Upper lobe of left lung (tissue), 4 donors: ENCODE data around the gene DGKA.

Experiments
- POLR2AphosphoS5 ChIP-seq, 2 donors: sonication (generic); formaldehyde crosslinking; IDR thresholded peaks; one replicate each; pipeline ENCODE4 v1.5.1; 2017; ENCODE audit warnings: antibody characterized with exemption in 2 of 2
- TF ChIP-seq, protein P1 (sequence below), 6 experiments: fragments of 450-650 bp in 4 of 6; fragments of 200-600 bp in 2 of 6; sonication (generic) in 2 of 6; IDR thresholded peaks; one replicate each; pipeline ENCODE4 v1.5.1; 2016 to 2019; ENCODE audit warnings: antibody characterized with exemption in 6 of 6

DNA sequence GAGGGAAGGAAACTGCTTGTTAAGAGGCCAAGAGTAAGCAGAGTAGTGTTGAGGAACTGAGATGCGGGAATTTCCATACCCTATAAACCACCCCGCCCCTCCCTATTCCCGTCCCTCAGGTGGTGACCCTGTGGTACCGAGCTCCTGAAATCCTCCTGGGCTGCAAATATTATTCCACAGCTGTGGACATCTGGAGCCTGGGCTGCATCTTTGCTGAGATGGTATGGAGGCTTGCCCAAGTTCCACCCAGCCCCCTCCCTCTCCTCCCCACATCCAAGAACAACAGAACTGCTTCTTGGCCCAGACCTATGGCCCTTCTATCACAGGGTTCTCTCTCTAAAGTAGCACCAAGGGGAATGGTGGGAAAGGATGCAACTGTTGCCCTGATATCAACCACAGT lies 38.4 kb downstream of the DGKA start:
- TF ChIP-seq, protein P1, sequence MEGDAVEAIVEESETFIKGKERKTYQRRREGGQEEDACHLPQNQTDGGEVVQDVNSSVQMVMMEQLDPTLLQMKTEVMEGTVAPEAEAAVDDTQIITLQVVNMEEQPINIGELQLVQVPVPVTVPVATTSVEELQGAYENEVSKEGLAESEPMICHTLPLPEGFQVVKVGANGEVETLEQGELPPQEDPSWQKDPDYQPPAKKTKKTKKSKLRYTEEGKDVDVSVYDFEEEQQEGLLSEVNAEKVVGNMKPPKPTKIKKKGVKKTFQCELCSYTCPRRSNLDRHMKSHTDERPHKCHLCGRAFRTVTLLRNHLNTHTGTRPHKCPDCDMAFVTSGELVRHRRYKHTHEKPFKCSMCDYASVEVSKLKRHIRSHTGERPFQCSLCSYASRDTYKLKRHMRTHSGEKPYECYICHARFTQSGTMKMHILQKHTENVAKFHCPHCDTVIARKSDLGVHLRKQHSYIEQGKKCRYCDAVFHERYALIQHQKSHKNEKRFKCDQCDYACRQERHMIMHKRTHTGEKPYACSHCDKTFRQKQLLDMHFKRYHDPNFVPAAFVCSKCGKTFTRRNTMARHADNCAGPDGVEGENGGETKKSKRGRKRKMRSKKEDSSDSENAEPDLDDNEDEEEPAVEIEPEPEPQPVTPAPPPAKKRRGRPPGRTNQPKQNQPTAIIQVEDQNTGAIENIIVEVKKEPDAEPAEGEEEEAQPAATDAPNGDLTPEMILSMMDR (IDR thresholded peaks at IDR 0.05), result no peak
- TF ChIP-seq POLR2AphosphoS5 (IDR thresholded peaks at IDR 0.05), result no peak
